GM23248 (cell line): Measurements from ENCODE around the gene BMP2K.

Experiments
- EZH2 ChIP-seq: fragments of 200-600 bp; sonication (generic); IDR thresholded peaks from 2 replicates; pipeline ENCODE4 v1.6.1; 2018; ENCODE audit warnings: antibody characterized with exemption, mild to moderate bottlenecking; ENCODE audit not compliant: insufficient read depth, poor library complexity, severe bottlenecking
- EZH2phosphoT487 ChIP-seq: fragments of 200-600 bp; sonication (generic); IDR thresholded peaks from 2 replicates; pipeline ENCODE4 v1.6.1; 2018; ENCODE audit warnings: antibody characterized with exemption, moderate library complexity, mild to moderate bottlenecking, low read depth; ENCODE audit not compliant: insufficient read depth

DNA sequence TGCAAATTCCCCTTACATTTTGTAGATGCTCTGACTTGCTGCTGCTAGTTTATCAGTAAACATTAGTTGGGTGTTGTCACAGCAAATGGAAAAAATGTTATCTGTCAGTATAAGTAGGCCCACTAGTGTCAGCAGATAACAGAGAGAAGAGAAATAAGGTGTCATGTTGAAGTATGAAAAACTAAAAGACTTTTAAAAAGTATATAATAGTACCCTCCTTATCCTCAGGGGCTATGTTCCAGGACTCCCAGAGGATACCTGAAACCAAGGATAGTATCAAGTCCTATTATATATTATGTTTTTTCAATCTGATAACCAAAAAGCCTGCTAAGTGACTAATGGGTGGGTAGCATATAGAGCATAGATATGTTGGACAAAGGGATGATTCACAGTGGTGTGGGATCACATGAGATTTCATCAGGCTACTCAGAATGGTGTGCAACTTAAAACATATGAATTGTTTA lies 11.6 kb upstream of the BMP2K start:
- TF ChIP-seq EZH2phosphoT487 (no peak), EZH2 (no peak)
